Stimulated activated CD4-positive, alpha-beta T cell treated with anti-CD3 and anti-CD28 coated beads, TNF-alpha, amount 100 ng/mL, for 1 hour (primary cell): Measurements from ENCODE around the gene ABHD17C.
"Not testable (repeated sequence)": the region's sequence is repeated elsewhere in the genome, so short reads cannot be mapped to it uniquely, and the experiment has no call there.

ENCODE experiments used
- DNase-seq, 3 donors: peaks; one replicate each; pipeline ENCODE4 v3.0.0-alpha.2; 2020; ENCODE audit warnings: low read depth in 3 of 3, low spot score in 1 of 3

ABHD17C gene

DNA sequence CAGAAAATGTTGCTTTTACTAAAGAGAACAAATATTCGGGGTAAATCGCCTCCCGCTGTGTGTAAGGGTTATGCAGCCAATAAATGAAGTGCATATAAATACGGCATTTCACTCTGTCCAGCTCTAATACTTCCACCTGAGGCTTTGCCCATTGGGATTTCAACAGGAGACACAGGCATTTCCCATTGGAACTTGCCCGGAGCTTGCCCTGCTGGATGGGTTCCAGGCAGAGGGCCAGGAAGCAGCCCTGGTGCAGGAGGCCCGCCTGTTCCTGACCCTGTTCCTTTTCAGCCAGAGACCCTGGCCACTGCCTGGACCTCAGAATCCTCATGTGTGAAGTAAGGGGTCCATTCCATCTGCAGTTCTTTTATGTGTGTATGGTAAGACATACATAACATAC lies 66.6 kb downstream of the ABHD17C start:
- no peak for DNase-seq

DNA sequence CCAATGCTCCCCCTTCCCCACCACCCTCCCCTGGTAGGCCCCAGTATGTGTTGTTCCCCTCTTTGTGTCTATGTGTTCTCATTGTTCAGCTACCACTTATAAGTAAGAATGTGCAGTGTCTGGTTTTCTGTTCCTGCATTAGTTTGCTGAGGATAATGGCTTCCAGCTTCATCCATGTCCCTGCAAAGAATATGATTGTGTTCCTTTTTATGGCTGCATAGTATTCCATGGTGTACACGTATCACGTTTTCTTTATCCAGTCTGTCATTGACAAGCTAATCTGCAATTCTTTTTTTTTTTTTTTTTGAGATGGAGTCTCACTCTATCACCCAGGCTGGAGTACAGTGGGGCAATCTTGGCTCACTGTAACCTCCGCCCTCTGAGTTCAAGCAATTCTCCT lies 68.1 kb downstream of the ABHD17C start:
- not testable (repeated sequence) for DNase-seq

DNA sequence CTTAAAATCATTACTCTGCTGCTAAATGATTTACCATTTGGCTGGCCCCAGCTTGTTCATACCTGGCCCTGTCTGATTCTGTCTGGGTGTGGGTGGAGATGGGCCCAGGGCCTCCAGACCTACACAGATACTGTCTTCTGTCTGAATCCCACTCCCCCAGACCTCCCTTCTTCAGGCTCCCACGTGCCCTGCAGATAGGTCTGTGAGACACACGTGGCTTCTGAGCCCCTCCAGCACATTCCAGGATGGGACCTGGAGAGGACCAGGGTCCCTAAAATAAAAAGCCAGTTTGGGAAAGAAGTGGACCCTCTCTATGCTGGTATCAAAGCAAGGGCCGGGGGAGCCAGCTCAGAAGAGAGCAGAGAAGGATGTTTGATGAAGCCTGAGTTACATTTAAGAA lies 69.4 kb downstream of the ABHD17C start:
- no peak for DNase-seq

DNA sequence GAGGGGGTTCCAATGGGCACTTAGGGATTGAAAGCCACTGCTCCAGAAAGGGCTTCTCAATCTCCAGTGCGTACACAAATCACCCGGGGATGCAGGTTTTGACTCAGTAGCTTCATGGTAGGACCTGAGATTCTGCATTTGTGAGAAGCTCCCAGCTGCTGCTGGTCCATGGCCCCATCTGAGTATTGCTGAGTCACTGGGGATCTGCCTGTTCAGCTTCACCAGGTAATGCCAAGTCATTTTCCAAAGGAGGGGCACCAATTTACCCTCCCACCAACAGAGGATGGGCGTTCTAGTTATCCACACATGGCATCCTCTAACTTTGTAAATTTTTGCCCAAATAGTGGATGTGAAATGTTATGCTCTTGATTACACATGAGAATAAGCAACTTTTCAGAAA lies 71.2 kb downstream of the ABHD17C start:
- no peak for DNase-seq

DNA sequence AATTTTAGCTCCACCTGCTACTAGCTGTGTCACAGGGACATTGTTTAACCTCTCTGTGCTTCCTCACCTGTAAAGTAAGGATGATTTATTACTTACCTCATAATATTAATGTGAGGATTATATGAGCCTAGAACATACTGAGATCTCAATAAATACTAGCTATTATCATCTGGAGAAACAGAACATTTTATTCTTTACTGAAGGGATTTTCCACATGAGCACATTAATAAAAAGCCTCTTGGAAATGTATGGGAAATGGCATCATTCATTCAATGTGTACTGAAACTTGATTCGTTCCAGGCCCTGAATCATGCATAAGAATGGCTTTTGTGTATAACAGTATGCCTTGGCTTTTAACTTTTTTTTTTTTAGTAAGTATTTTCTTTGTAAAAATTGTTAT lies 73.0 kb downstream of the ABHD17C start:
- no peak for DNase-seq

DNA sequence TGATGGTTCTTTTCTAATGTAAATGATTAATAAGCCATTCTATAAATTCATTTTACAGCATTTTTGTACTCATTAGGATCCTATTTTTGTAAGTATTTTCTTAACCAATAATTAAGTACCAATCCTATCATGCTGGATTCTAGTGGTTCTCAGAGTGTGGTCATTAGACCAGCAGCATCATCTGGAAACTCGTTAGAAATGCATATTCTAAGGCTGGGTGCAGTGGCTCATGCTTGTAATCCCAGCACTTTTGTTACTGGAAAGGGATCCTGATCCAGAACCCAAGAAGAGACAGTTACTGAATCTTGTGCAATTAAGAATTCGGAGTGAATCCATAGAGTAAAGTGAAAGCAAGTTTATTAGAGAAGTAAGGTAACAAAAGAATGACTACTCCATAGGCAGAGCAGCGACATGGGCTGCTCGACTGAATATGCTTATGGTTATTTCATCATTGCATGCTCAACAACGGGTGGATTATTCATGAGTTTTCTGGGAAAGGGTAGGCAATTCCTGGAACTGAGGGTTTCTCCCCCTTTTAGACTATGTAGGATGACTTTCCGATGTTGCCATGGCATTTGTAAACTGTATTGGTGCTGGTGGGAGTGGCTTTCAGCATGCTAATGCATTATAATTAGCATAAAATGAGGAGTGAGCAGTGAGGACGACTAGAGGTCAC lies 74.2 kb downstream of the ABHD17C start:
- no peak for DNase-seq

DNA sequence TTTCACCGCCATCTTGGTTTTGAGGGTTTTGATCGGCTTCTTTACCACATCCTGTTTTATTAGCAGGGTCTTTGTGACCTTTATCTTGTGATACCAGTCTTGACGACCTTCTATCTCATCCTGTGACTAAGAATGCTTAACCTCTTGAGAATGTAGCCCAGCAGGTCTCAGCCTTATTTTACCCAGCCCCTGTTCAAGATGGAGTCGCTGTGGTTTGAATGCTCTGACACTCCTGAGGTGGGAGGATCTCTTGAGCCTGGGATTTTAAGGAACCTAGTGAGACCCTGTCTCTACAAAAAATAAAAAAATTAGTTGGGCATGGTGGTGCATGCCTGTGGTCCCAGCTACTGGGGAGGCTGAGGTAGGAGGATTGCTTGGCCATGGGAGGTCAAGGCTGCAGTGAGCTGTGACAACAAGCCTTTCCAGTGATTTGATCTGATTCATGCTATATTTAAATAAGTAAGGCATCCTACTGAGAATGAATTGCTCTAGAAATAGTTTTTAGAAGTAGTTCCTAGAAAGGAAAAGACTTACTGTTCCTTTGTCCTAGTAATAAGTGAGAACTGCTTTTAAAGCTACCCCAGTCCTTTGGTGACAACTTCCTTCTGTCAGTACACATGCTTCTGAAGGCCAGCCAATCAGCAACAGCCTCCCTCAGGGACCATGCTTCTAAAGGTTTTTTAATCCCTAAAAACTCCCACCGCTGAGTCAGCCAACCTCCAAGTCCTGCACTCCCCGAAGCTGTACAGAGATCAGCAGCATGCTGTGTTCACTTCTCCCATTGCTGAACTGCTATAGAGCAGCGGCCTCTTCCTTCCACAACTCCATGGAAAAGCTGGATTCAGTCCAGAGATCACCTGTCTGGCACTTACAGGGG lies 75.0 kb downstream of the ABHD17C start:
- DNase-seq, result no peak

DNA sequence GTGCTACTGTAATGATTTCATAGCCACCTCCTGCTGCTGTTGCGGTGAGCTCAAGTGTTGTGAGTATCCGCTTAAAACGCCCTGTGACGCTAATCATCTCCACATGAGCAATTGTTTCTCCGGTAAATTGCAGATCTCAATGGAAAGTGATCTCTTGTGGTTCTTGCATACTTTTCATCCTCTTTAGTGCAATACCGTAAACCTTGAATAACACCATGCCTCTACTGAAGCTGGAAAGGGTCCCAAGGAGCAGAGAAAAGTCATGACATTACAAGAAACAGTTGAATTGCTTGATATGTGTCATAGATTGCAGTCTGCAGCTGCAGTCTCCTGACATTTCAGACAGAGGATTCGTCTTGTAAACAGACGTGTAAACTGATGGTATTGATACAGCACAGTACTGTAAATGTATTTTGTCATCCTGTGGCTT lies 78.0 kb downstream of the ABHD17C start:
- DNase-seq, result no peak

DNA sequence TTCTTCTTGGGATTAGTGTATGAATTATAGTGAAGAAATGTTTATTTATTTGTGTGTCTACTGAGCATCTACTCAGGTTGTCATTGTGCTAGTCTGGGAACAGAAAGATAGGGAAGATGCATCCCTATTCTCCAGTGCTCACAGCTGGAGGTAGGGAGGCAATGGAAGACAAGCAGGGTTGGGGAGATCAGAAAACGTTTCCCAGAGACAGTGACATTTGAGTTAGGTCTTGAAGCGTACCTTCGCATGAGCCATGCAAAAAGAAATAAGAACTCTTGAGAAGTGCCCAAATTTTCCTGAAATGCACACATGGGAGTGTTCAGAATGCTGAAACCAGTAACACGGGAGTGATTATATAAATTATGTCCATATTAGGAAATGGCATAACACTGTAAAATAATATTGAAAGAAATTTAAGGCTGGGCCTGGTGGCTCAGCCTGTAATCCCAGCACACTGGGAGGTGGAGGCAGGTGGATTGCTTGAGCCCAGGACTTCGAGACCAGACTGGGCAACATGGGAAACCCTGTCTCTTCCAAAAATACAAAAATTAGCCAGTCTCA lies 78.8 kb downstream of the ABHD17C start:
- DNase-seq, result no peak

DNA sequence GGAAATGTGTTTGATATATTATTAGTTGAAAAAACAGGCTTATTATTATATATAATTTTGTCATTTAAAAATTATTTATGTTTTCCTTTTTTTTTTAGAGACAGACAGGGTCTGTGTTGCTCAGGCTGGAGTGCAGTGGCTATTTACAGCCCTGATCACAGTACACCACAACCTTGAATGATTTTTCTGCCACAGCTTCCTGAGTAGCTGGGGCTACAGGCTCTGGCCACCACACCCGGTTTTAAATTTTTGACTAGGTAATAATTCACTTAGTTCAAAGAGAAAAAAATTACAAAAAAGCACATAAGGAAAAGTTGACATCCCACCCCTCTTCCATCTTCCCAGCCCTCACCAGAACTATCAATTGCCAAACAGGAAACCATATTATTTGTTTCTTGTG lies 79.4 kb downstream of the ABHD17C start:
- no peak for DNase-seq

DNA sequence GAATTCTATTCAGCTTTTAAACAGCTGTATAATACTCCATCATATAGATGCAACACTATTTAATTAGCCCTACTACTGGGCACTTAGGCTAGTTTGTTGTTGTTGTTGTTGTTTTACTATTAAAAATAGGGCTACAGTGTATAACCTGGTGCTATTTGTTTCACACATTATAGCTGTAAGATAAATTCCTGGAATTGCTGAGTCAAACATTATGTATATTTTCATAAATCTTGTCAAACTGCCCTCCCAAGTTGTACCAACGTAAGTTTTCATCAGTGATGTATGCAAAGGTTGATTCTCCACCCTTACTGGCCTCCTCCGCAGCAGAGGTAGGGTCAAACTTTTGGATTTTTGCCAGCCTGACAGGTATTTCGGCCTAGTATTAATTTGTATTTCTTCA lies 80.2 kb downstream of the ABHD17C start:
- DNase-seq, result no peak

DNA sequence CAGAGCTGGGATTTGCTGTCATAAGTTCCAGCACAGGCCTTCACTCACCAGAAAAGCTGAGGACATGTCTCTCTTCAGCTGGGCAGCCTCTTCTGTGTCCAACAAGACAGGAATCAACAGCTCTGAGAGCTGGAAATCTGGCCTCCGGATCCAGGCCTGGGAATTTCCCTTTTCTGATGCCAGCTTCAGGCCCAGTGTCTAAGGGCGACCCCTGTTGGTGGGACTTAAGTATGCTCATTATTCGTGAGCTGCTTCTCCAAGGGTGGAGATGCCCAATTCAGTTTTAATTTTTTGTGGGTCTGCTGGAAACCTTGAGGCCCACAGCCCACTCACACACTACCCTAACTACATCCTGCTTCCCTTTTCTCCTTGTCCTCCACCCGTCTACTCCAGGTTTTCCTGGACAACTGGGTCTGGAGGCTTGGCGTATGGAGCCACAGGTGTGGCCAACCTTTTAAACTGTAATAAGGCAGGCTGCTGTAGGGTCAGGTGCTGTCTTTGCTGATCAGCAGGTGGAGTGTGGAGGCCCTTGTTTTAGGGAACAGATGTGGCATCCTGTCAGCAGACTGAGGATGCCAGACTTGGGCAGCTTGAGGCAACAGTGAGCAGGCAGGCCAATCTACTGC lies 81.4 kb downstream of the ABHD17C start:
- DNase-seq, result peak in 2 of 3 donors; percentile 4 to 37

DNA sequence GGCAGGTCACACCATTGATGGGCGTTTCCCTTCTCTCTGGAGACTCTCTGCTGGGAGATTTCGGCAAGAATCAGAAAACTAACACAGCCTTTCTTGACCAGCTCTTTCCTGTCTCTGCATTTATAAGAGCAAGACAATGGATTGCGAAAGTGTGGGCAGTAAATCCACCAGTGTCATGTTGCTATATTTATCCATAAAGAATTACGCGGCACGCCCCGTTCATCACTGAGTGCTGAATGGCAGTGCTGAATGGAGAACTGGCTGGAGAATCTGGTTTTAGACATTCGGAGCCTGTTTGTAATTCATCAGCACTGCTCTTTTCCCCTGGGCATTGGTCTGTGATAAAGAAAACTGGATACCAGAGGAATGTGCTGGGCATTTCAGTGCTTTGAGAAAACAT lies 82.0 kb downstream of the ABHD17C start:
- no peak for DNase-seq

DNA sequence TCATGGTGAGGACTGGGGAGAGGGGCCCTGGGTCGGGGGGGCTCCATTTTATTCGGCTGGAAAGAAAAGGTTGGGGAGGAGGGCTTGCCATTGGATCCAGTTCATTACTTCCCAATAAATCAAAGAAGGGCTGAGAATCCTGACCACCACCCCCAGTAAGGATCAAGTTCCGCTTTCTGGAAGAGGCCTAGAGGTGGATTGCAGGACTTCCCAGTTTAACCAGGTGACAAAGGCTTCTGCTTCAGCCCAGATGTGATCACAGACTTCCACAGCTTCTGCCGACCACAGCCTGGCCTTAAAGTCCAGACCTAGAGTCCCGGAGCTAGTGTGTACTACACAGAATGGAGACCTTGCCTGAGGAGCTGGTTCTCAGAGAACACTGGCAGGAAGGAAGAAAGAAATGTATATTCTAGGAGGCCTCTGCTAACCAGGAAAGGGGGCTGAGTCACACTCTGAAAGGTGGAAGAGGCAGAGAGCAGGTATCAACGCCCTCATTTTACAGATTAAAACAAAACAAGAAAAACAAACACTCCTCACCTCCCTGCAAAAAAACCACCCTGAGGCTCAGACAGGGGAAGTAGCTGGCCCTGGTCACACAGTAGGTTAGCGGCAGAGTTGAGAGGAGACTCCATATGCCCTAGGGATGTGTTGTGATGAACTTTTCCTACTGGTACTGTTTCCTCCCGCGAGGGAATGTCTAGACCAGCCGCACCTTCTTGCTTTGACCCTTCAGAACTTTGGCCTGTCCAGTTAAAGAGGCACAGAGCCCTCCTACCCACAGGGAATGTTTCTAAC lies 82.9 kb downstream of the ABHD17C start:
- no peak for DNase-seq

DNA sequence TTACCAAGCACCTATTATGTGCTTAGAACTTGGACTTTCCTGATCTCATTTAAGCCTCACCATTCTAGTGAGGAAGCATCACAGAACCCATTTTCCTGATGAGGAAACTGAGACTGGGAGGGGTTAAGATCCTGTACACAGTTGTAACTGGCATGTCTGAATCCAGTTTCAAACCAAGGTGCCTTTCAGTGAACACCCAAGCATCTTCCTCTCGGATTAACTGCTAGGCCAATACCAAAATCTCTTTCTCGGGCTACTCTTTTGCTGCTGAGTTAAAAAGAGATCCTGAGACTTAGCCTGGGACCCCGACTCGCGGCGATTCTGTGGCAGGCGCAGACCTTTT lies 83.5 kb downstream of the ABHD17C start:
- DNase-seq, result no peak

DNA sequence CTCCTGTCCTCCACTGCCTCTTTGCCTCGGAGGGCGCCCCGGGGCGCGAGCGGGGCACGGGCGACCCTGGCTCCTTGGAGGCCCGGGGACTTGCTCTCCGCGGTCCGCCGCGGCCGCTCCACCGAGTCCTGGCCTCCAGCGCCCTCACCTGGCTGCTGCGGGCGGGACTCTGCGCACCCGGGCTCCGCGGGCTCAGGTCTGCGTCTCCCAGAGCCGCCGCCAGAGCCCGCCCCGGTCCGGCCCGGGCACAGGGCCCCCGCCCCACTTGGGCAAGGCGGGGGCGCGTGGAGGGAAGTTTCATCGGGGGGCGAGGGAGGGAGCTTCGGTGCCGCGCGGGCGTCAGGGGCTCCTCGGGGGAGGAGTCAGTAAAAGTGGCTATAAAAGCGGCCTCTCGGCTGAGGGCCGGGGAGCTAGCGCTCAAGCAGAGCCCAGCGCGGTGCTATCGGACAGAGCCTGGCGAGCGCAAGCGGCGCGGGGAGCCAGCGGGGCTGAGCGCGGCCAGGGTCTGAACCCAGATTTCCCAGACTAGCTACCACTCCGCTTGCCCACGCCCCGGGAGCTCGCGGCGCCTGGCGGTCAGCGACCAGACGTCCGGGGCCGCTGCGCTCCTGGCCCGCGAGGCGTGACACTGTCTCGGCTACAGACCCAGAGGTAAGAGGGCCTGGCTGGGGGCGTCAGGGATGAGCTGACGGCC lies 84.0 kb downstream of the ABHD17C start, which contains the start of gene CEMIP:
CEMIP (plus strand) TSS at position 407 of the 694 bp plus-strand sequence. CDS start 94,510 bp downstream, outside the sequence.
- peak in 1 of 3 donors; percentile 37 for DNase-seq

DNA sequence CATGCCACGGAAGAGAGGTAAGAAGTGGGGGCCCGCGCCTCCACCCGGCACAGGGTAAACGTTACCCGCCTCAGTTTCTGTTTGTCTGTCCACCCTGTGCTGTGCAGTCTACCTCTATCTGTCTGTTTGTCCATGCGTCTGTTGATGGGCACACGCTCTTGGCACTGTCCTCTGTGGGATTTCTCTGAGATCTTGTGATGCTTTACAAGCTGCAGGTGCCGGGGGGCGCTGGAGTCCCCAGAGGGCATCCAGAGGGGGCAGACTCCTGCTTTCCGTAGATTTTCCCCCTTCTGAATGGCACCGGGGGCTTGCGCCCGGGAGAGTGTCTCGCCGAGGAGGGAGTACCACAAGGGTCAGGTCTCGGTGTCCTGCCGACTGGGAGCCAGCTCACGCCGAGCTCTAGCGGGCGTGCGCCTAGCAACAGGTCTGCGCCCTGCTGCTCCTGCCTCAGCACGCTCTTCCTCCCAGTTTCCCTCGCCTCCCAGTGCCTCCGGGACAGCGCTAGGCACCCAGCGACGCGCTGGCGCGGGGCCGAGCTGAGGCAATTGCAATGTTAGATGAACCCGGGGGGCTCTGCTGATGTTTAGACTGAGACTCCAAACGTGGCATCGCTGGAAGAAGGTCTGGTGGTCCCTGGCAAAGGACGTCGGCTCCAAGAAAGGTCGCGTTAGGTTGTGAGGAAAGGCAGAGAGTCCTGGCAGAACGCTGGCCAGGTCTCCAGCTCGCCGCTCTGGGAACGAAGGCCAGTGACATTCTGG lies 84.7 kb downstream of the ABHD17C start:
- no peak for DNase-seq

DNA sequence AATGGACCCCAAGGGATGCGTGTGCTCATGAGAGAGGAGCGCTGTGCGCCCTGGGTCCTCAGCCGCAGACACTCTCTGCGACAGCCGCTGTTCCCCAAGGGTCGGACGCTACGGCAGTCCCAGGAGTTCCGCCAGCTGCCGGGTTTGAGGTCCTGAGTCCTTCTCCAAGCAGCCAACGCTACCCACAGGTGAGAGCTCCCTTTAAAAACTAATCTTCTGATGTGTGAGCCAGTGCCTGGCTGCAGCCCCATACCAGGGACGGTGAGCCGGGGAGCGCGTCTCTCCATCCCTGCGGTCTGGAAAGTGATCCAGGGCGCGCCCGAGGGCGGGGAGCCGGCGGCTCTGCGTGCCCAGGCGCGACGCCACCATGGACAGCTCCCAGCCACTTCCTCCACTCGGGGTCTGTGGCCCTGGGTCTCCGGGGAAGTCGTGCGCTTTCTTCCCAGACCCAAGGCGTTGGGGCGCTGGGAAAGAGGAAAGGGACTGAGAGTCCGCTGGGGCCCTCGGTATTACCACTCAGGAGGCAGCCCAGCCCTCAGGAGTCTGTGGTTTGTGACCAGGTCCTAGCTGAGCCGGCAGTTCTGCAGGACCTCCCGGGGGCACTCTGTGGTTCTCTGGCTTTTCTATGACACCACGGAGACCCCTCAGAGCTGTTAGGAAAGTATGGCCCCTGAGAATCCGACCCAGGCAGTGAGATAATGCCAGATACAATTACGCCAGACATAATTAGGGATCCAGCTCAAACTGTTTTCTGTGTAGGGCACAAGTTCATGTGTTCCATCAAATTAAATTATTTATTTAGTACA lies 85.5 kb downstream of the ABHD17C start:
- no peak for DNase-seq

DNA sequence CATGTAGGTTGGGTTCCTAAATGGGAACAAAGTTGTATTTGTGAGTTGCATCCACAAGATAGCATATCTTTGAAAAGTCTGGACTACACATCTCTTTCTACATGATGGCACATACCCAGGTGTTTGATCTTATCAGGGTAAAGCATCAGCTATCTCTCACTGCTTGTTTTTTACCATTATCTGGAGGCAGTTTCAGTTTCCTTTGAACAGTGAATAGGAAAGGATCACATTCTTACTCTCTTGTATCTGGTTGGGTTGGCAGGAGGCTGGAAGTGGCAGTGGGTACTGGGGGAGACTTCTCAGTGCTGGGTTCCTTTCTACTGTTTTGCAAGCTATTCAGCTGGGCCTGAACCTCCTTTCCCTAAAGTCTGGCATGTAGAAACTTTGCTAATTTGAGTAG lies 88.2 kb downstream of the ABHD17C start:
- DNase-seq, result no peak
